Immature natural killer cell (primary cell): Measurements from ENCODE around the gene LSG1. TPM values are rescaled to one million over a fixed set of nuclear protein-coding genes. Genes with fewer than 3 reads are reported as not detected.

Experiments used
- DNase-seq, 3 donors: peaks; one replicate each; pipeline ENCODE4 v3.0.0; 2022; ENCODE audit warnings: mixed read lengths in 1 of 3
- H3K27ac Mint-ChIP-seq, 6 donors: one replicate each; pipeline ENCODE4 v1.8.0; 2020; ENCODE audit warnings: mixed read lengths in 6 of 6, mild to moderate bottlenecking in 5 of 6, inconsistent platforms in 4 of 6, moderate library complexity in 3 of 6
- H3K27me3 Mint-ChIP-seq, 3 donors: one replicate each; pipeline ENCODE4 v1.8.0; 2020 to 2021; ENCODE audit warnings: low read depth in 3 of 3, mild to moderate bottlenecking in 3 of 3, mixed read lengths in 3 of 3, moderate library complexity in 3 of 3, inconsistent platforms in 1 of 3
- H3K36me3 Mint-ChIP-seq, 3 donors: one replicate each; pipeline ENCODE4 v1.8.0; 2020; ENCODE audit warnings: mixed read lengths in 3 of 3, inconsistent platforms in 2 of 3, mild to moderate bottlenecking in 2 of 3
- H3K4me1 Mint-ChIP-seq, 2 donors: one replicate each; pipeline ENCODE4 v1.8.0; 2020; ENCODE audit warnings: inconsistent platforms in 2 of 2, mild to moderate bottlenecking in 2 of 2, mixed read lengths in 2 of 2, moderate library complexity in 1 of 2
- H3K4me3 Mint-ChIP-seq, 5 donors: one replicate each; pipeline ENCODE4 v1.8.0; 2020; ENCODE audit warnings: mild to moderate bottlenecking in 5 of 5, mixed read lengths in 5 of 5, inconsistent platforms in 3 of 5, moderate library complexity in 3 of 5
- H3K9me3 Mint-ChIP-seq, 6 donors: one replicate each; pipeline ENCODE4 v1.8.0; 2020; ENCODE audit warnings: mild to moderate bottlenecking in 6 of 6, mixed read lengths in 6 of 6, inconsistent platforms in 4 of 6, moderate library complexity in 3 of 6
- polyA plus RNA-seq, 3 donors: library from polyadenylated mRNA; unstranded; fragments of 300-500 nt; fragmentation: Illumina TruSeq; gene quantifications; one replicate each; pipeline ENCODE4 v1.2.3, GENCODE V29; 2021

LSG1 gene
- polyA plus RNA-seq, 3 donors from 2014 or later = 3.3 to 30.7 (median 11.1) TPM

DNA sequence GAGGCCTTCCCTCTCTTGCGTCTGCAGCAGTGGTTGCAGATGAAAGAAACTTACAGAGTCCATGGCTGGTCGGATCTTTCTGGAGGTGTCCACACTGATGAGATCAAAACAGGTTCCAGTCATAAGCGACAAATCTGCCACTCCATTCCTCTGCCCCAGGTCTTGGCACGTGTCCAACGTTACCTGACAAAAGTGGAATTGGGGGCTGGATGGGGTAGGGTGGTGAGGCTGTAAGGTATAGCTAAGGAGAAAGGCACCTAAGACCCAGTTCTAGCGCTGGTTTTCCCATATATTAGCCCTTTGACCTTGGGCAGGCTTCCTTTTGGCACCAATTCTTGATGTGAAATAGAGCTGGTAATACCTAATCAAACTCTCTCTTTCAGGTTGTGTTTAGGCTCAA is 24.7 kb upstream of the LSG1 start:
- Mint-ChIP-seq H3K27me3 (peaks cover 0 to 8% (median 2%) of the 10 kb centered on the region in 3 donors), H3K4me3 (no peak overlapping the region), H3K27ac (no peak overlapping the region), H3K9me3 (peaks cover 0 to 5% (median 1%) of the 10 kb centered on the region in 6 donors), H3K36me3 (peaks cover 0 to 3% (median 0%) of the 10 kb centered on the region in 3 donors), H3K4me1 (peaks cover 16 to 19% of the 10 kb centered on the region in 2 donors)
- no peak for DNase-seq

GRCh38 chr3:194691481-194692283 is 19.7 kb upstream of the LSG1 start:
- peak overlapping the region in 1 of 5 donors; percentile 12 for H3K4me3 Mint-ChIP-seq
- no peaks in the 10 kb centered on the region for H3K9me3 Mint-ChIP-seq
- peaks cover 51 to 57% of the 10 kb centered on the region in 2 donors for H3K4me1 Mint-ChIP-seq

GRCh38 chr3:194690501-194691372 is 18.7 kb upstream of the LSG1 start:
- Mint-ChIP-seq H3K27ac (peak overlapping the region; percentile 78 to 92 (median 87)), H3K9me3 (no peaks in the 10 kb centered on the region), H3K4me1 (peaks cover 56 to 60% of the 10 kb centered on the region in 2 donors), H3K4me3 (peak overlapping the region; percentile 24 to 48 (median 37)), H3K36me3 (peaks cover 0 to 5% (median 4%) of the 10 kb centered on the region in 3 donors), H3K27me3 (peaks cover 4 to 18% (median 13%) of the 10 kb centered on the region in 3 donors)
- no peak for DNase-seq

More at GRCh38 chr3:194691481-194692283, 19.7 kb upstream of the LSG1 start:
- Mint-ChIP-seq H3K27ac (peak overlapping the region in 5 of 6 donors; percentile 78 to 92 (median 87)), H3K27me3 (peaks cover 2 to 14% (median 9%) of the 10 kb centered on the region in 3 donors), H3K36me3 (peaks cover 0 to 5% (median 4%) of the 10 kb centered on the region in 3 donors)
- no peak for DNase-seq

- no peaks in the 10 kb centered on the region for H3K9me3 Mint-ChIP-seq
- peak overlapping the region; percentile 89 to 96 (median 92) for H3K27ac Mint-ChIP-seq
- H3K4me3 Mint-ChIP-seq = peak overlapping the region; percentile 96 to 100 (median 99)
- peaks cover 68 to 71% of the 10 kb centered on the region in 2 donors for H3K4me1 Mint-ChIP-seq
- DNase-seq = peak; percentile 56 to 66 (median 60)
- H3K36me3 Mint-ChIP-seq = peaks cover 0 to 5% (median 4%) of the 10 kb centered on the region in 3 donors
- H3K27me3 Mint-ChIP-seq = peaks cover 6 to 25% (median 17%) of the 10 kb centered on the region in 3 donors
These were observed 17.5 kb upstream of the LSG1 start for GRCh38 chr3:194689493-194689944.

DNA sequence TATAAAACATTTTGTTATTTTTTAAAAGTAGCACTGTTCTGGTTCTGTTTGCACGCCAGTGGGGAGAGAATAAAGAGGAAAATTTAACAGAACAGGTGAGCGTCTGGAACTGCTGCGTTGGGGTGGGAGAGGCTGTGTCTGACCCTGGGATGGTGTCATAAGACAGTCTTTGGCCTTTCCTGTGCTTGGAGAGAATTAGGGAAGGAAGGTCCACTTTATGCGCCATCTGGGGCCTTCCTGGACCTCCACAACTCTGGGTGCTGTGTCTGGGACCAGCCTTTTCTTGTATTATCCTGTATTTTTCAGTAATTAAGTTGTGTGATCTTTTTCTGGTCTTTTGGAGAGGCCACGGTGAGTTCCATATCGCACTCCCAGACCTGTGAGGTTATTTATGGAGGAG is 17.0 kb upstream of the LSG1 start:
- peak overlapping the region; percentile 89 to 96 (median 92) for H3K27ac Mint-ChIP-seq
- peak overlapping the region; percentile 96 to 100 (median 99) for H3K4me3 Mint-ChIP-seq
- peaks cover 73 to 74% of the 10 kb centered on the region in 2 donors for H3K4me1 Mint-ChIP-seq
- peaks cover 6 to 25% (median 19%) of the 10 kb centered on the region in 3 donors for H3K27me3 Mint-ChIP-seq
- H3K36me3 Mint-ChIP-seq = peaks cover 0 to 5% (median 4%) of the 10 kb centered on the region in 3 donors
- no peaks in the 10 kb centered on the region for H3K9me3 Mint-ChIP-seq
- DNase-seq = peak in 1 of 3 donors; percentile 11

GRCh38 chr3:194688200-194688740 is 16.3 kb upstream of the LSG1 start:
- peak; percentile 73 to 81 (median 78) for DNase-seq
- no peaks in the 10 kb centered on the region for H3K9me3 Mint-ChIP-seq
- peak overlapping the region; percentile 89 to 96 (median 92) for H3K27ac Mint-ChIP-seq
- H3K36me3 Mint-ChIP-seq = peaks cover 0 to 5% (median 4%) of the 10 kb centered on the region in 3 donors
- peaks cover 73 to 78% of the 10 kb centered on the region in 2 donors for H3K4me1 Mint-ChIP-seq
- peak overlapping the region; percentile 96 to 100 (median 99) for H3K4me3 Mint-ChIP-seq
- peaks cover 6 to 25% (median 20%) of the 10 kb centered on the region in 3 donors for H3K27me3 Mint-ChIP-seq

DNA sequence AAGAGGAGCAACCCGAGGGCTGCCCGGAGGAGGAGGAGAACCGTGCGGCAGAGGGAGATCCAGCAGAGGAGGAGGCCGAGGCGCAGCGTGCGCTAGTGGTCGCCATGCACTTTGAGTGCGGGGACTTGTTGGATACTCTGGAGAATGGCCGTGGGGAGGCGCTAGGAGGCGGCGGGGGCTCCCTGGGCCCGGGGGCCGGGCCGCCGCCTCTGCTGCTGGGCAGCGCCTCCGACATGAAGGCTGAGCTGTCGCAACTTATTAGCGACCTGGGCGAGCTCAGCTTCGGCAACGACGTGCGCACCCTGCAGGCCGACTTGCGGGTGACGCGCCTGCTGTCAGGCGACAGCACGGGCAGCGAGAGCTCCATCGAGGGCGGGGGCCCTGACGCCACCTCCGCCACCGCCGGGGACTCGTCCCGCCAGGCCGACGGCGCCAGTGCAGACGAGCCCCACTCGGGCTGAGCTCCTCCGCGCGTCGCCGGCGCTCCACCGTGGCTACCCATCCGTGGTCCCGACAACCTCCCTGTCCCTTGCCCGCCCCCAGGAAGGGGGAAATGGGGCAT is 15.7 kb upstream of the LSG1 start:
- H3K9me3 Mint-ChIP-seq = no peaks in the 10 kb centered on the region
- H3K4me1 Mint-ChIP-seq = peaks cover 73 to 78% of the 10 kb centered on the region in 2 donors
- peak; percentile 78 to 86 (median 78) for DNase-seq
- H3K36me3 Mint-ChIP-seq = peaks cover 0 to 4% (median 3%) of the 10 kb centered on the region in 3 donors
- H3K4me3 Mint-ChIP-seq = peak overlapping the region; percentile 96 to 100 (median 99)
- H3K27me3 Mint-ChIP-seq = peaks cover 6 to 24% (median 20%) of the 10 kb centered on the region in 3 donors
- peak overlapping the region; percentile 89 to 98 (median 95) for H3K27ac Mint-ChIP-seq

GRCh38 chr3:194686816-194687637 is 15.0 kb upstream of the LSG1 start:
- Mint-ChIP-seq H3K4me1 (peaks cover 72 to 80% of the 10 kb centered on the region in 2 donors), H3K27ac (peak overlapping the region; percentile 89 to 98 (median 94)), H3K27me3 (peaks cover 6 to 22% (median 20%) of the 10 kb centered on the region in 3 donors)

GRCh38 chr3:194686414-194686815 is 14.4 kb upstream of the LSG1 start:
- Mint-ChIP-seq H3K4me1 (peaks cover 66 to 74% of the 10 kb centered on the region in 2 donors), H3K4me3 (peak overlapping the region; percentile 96 to 100 (median 99)), H3K27ac (peak overlapping the region; percentile 87 to 94 (median 88)), H3K27me3 (peaks cover 6 to 22% (median 20%) of the 10 kb centered on the region in 3 donors), H3K9me3 (no peaks in the 10 kb centered on the region), H3K36me3 (peaks cover 0 to 4% (median 3%) of the 10 kb centered on the region in 3 donors)
- DNase-seq = peak in 1 of 3 donors; percentile 28

More at GRCh38 chr3:194686816-194687637, 15.0 kb upstream of the LSG1 start:
- peak; percentile 34 to 42 (median 40) for DNase-seq
- peaks cover 0 to 4% (median 3%) of the 10 kb centered on the region in 3 donors for H3K36me3 Mint-ChIP-seq
- H3K9me3 Mint-ChIP-seq = no peaks in the 10 kb centered on the region
- H3K4me3 Mint-ChIP-seq = peak overlapping the region; percentile 96 to 100 (median 99)

GRCh38 chr3:194685718-194686413 is 13.9 kb upstream of the LSG1 start, which contains the start of gene FAM43A:
TSS of gene FAM43A (plus strand) at chr3:194685883. CDS start at chr3:194686827, 944 bp downstream.
- Mint-ChIP-seq H3K4me3 (peak within 1 kb of the TSS; percentile 96 to 100 (median 99)), H3K9me3 (no peaks in the 10 kb centered on the region), H3K4me1 (peaks cover 62 to 68% of the 10 kb centered on the region in 2 donors), H3K36me3 (peaks cover 0 to 4% (median 3%) of the 10 kb centered on the region in 3 donors), H3K27ac (peak within 1 kb of the TSS; percentile 89 to 94 (median 90)), H3K27me3 (peaks cover 6 to 22% (median 20%) of the 10 kb centered on the region in 3 donors)
- DNase-seq = peak; percentile 82 to 86 (median 84)

- H3K9me3 Mint-ChIP-seq = no peaks in the 10 kb centered on the region
- DNase-seq = no peak
- peak overlapping the region; percentile 81 to 94 (median 90) for H3K27ac Mint-ChIP-seq
- peaks cover 56 to 62% of the 10 kb centered on the region in 2 donors for H3K4me1 Mint-ChIP-seq
- peaks cover 6 to 22% (median 20%) of the 10 kb centered on the region in 3 donors for H3K27me3 Mint-ChIP-seq
- H3K36me3 Mint-ChIP-seq = peaks cover 0 to 4% (median 3%) of the 10 kb centered on the region in 3 donors
- peak overlapping the region; percentile 96 to 100 (median 99) for H3K4me3 Mint-ChIP-seq
These were observed 13.2 kb upstream of the LSG1 start for GRCh38 chr3:194685065-194685717.
